ENCODE data around the gene TXNDC9.
"Not testable (repeated sequence)": the region's sequence is repeated elsewhere in the genome, so short reads cannot be mapped to it uniquely, and the experiment has no call there.

The TXNDC9 gene

DNA sequence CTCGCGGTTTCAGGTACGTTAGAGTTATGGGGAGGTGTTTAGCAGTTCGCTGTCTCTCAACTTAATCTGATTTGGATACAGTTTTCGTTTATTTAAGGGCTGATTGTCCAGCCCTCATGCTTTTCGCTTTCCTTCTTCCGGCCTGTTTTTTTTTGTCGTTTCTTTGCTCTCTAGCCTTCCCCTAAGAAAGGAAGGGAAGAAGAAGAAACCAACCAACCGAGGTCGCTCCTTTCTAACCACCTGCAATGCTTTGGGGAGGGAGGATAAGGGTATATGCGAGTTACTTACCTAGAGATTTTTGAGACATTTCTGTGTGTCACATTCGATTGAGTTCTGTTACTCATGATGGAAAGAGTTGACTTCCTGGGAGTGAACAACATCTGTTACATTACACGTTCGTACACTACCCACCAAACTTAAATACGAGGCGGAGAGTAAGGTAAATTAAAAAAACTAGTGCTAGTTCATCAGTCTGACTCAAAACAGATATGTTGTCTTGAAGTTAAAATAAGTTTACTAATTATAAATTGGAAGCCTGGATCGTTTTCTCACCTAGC is 2.0 kb upstream of the TXNDC9 start:
- no peaks in the 10 kb centered on the region for H3K27me3 ChIP-seq (replicated peaks; ENCODE audit: control insufficient read depth, insufficient read depth, low read length)
- H3K4me3 ChIP-seq (replicated peaks; ENCODE audit: low read depth, low read length), result peak overlapping the region; percentile 96
- TF ChIP-seq CTCF (IDR thresholded peaks at IDR 0.05; ENCODE audit: insufficient read depth, low read length, poor library complexity, severe bottlenecking), result no peak
- H3K36me3 ChIP-seq (ENCODE audit: control insufficient read depth, insufficient read depth, low read length), result no peaks in the 10 kb centered on the region
- peak; percentile 6 for DNase-seq (ENCODE audit: extremely low read depth, insufficient read length)

DNA sequence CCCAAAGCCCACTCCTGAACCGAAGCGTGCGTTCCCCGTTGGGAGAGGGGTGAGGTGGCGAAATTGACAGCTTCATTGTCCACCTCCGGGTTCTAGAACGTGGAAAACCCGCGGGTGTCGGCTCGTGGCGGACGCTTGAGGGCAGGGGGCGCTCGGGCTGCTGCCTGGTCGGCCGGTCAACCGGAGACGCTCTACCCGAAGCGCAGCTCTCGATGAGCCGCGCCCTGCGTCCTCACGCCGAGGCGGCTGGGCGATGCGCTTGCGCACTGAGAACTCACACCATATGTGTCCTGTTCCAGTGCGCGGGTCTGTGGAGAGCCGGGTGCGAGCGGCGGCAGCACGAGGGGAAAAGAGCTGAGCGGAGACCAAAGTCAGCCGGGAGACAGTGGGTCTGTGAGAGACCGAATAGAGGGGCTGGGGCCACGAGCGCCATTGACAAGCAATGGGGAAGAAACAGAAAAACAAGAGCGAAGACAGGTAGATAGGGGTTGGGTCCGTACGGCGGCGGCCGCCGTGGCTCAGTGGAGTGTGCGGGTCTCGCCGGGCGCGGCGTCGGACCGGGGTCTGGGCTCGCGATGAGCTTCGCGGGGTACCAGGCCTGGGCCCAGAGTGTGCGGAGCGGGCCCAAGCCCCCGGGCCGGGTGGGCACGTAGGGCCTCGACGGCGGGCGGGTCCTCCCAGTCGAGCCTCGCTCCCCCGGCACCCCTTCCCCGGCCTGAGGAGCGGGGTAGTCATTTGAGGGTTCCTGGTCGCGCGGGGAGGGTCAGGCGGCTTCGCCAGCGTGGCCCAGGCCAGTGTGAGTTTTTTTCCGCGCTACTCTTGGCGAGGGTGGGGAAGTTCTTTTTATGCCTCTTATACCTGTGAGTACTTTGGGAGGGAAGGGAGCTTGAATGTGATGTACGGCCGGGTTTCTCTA is 1.2 kb upstream of the TXNDC9 start, which contains the start of gene EIF5B:
EIF5B (plus strand) TSS at position 277 of the 916 bp plus-strand sequence; CDS start at position 443, 166 bp downstream.
- H3K36me3 ChIP-seq (ENCODE audit: control insufficient read depth, insufficient read depth, low read length), result no peaks in the 10 kb centered on the region; the same call in 1 of the 2 replicates
- DNase-seq (ENCODE audit: extremely low read depth, insufficient read length), result peak; percentile 97
- peak; percentile 88 for TF ChIP-seq CTCF (IDR thresholded peaks at IDR 0.05; ENCODE audit: insufficient read depth, low read length, poor library complexity, severe bottlenecking)
- H3K27me3 ChIP-seq (replicated peaks; ENCODE audit: control insufficient read depth, insufficient read depth, low read length), result no peaks in the 10 kb centered on the region
- peak within 1 kb of the TSS; percentile 96 for H3K4me3 ChIP-seq (replicated peaks; ENCODE audit: low read depth, low read length)

- H3K4me3 ChIP-seq (replicated peaks; ENCODE audit: low read depth, low read length), result peak overlapping the region; percentile 96
- no peak for TF ChIP-seq CTCF (IDR thresholded peaks at IDR 0.05; ENCODE audit: insufficient read depth, low read length, poor library complexity, severe bottlenecking)
- H3K36me3 ChIP-seq (ENCODE audit: control insufficient read depth, insufficient read depth, low read length), result peaks cover 2% of the 10 kb centered on the region
- DNase-seq (ENCODE audit: extremely low read depth, insufficient read length), result no peak
- H3K27me3 ChIP-seq (replicated peaks; ENCODE audit: control insufficient read depth, insufficient read depth, low read length), result no peaks in the 10 kb centered on the region
These were observed 625 bp upstream of the TXNDC9 start for GRCh38 chr2:99336804-99337112.

DNA sequence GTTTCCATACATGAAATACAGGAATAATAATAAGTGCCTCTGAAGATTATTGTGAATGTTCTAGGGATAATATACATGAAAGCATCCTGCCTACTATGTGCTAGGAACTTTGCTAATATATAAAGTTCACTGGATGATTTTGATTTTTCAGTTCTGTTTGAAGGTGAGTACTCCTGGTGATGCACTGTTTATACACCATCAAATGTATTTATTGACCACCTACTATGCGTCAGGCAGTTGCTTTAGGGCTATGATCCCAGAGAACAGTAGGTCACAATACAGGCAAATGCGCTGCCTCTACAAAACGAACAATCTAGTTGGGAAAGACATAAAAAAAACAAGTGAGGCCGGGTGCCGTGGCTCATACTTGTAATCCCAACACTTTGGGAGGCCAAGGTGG is 10.7 kb downstream of the TXNDC9 start:
- H3K36me3 ChIP-seq (ENCODE audit: control insufficient read depth, insufficient read depth, low read length), result peaks cover 12% of the 10 kb centered on the region
- H3K27me3 ChIP-seq (replicated peaks; ENCODE audit: control insufficient read depth, insufficient read depth, low read length), result no peaks in the 10 kb centered on the region
- no peak for DNase-seq (ENCODE audit: extremely low read depth, insufficient read length)
- no peak for TF ChIP-seq CTCF (IDR thresholded peaks at IDR 0.05; ENCODE audit: insufficient read depth, low read length, poor library complexity, severe bottlenecking)
- H3K4me3 ChIP-seq (replicated peaks; ENCODE audit: low read depth, low read length), result no peak overlapping the region

- DNase-seq (ENCODE audit: extremely low read depth, insufficient read length); H3K4me3 ChIP-seq (replicated peaks; ENCODE audit: low read depth, low read length); H3K36me3 ChIP-seq (ENCODE audit: control insufficient read depth, insufficient read depth, low read length); H3K27me3 ChIP-seq (replicated peaks; ENCODE audit: control insufficient read depth, insufficient read depth, low read length): not testable (repeated sequence)
These were observed 18.3 kb downstream of the TXNDC9 start for GRCh38 chr2:99317873-99318200.

- DNase-seq (ENCODE audit: extremely low read depth, insufficient read length), result no peak
- TF ChIP-seq CTCF (IDR thresholded peaks at IDR 0.05; ENCODE audit: insufficient read depth, low read length, poor library complexity, severe bottlenecking), result no peak
These were observed 18.8 kb downstream of the TXNDC9 start for GRCh38 chr2:99317161-99317872.

DNA sequence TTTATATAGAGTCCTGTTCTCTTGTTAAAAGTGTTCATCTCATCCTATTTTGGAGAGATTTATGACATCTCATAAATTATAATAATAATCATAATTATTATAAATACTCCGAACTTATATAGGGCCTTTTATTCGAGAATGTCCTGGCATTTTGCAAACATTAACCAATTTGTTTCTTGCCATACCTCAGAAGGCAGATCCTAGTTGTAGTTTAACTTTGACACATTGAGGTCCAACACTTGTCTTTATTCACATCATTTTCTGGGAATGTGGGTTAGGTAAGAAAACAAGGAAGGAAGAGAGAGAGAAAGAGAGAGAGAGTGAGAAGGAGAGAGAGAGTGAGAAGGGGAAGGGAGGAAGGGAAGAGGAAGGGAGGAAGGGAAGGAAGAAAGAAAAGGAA is 35.0 kb downstream of the TXNDC9 start, which contains the start of gene LYG1:
LYG1 (minus strand) TSS at position 101 of the 400 bp plus-strand sequence. CDS start 5,527 bp downstream, outside the sequence.
- H3K36me3 ChIP-seq (ENCODE audit: control insufficient read depth, insufficient read depth, low read length); DNase-seq (ENCODE audit: extremely low read depth, insufficient read length): not testable (repeated sequence)

More at GRCh38 chr2:99317161-99317872, 18.8 kb downstream of the TXNDC9 start:
- Histone ChIP-seq H3K27me3 (replicated peaks; ENCODE audit: control insufficient read depth, insufficient read depth, low read length) (no peaks in the 10 kb centered on the region), H3K4me3 (replicated peaks; ENCODE audit: low read depth, low read length) (no peak overlapping the region), H3K36me3 (ENCODE audit: control insufficient read depth, insufficient read depth, low read length) (peaks cover 6% of the 10 kb centered on the region)

More for the DNA sequence above, 35.0 kb downstream of the TXNDC9 start, which contains the start of gene LYG1:
- not testable (repeated sequence) for H3K4me3 ChIP-seq (replicated peaks; ENCODE audit: low read depth, low read length); H3K27me3 ChIP-seq (replicated peaks; ENCODE audit: control insufficient read depth, insufficient read depth, low read length)
